Measurements from ENCODE around the gene LRP1B.
A peak's percentile ranks its signal among the peaks of the same experiment; 100 is the strongest.

The LRP1B gene

DNA sequence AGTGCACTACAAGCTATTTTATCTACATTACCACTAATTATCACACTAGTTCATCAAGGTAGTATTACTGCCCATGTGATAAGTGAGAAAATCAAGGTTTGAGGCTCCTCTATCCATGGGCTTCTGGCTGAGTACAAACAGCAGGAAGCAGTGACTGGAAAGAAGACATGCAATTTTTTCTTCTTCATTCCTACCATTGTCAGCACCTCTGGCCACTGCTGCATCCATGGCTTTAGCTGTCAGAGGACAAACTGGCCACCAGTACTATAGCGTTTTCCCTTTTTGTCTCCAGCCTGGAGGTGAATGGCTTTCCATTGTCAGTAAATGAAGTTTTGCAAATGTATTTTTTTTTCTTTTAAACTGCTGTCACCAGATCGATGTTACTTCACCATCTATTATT, 674.9 kb downstream of the LRP1B start:
- TF ChIP-seq CTCF (IDR thresholded peaks at IDR 0.05; ENCODE audit: borderline replicate concordance, extremely low read depth, low read length, poor library complexity, severe bottlenecking) = no peak
- TF ChIP-seq EZH2 (IDR thresholded peaks at IDR 0.05; ENCODE audit: borderline replicate concordance, low read depth, low read length, severe bottlenecking) = no peak
- H3K36me3 ChIP-seq (ENCODE audit: insufficient read depth, low read length) = no peaks in the 10 kb centered on the region
- H4K20me1 ChIP-seq (ENCODE audit: insufficient read depth, low read length) = no peaks in the 10 kb centered on the region
- no peak overlapping the region for H3K4me3 ChIP-seq (ENCODE audit: low read depth in 1 of 2, low read length in 2 of 2)
- H2AFZ ChIP-seq (ENCODE audit: low read depth, low read length) = no peak overlapping the region
- H3K9ac ChIP-seq (ENCODE audit: low read depth, low read length) = no peak overlapping the region
- DNase-seq (no peak), ATAC-seq (ENCODE audit: insufficient read depth, low read depth) (no peak)
- H3K27ac ChIP-seq (ENCODE audit: low read length) = no peak overlapping the region
- no peaks in the 10 kb centered on the region for H3K79me2 ChIP-seq (ENCODE audit: insufficient read depth, low read length)
- H3K9me3 ChIP-seq (ENCODE audit: insufficient read depth, low read length, severe bottlenecking) = no peaks in the 10 kb centered on the region
- no peak overlapping the region for H3K4me2 ChIP-seq (ENCODE audit: insufficient read depth, low read length)
- no peaks in the 10 kb centered on the region for H3K4me1 ChIP-seq (ENCODE audit: insufficient read depth, low read length)
- no peaks in the 10 kb centered on the region for H3K27me3 ChIP-seq (ENCODE audit: insufficient read depth, low read length, poor library complexity)

DNA sequence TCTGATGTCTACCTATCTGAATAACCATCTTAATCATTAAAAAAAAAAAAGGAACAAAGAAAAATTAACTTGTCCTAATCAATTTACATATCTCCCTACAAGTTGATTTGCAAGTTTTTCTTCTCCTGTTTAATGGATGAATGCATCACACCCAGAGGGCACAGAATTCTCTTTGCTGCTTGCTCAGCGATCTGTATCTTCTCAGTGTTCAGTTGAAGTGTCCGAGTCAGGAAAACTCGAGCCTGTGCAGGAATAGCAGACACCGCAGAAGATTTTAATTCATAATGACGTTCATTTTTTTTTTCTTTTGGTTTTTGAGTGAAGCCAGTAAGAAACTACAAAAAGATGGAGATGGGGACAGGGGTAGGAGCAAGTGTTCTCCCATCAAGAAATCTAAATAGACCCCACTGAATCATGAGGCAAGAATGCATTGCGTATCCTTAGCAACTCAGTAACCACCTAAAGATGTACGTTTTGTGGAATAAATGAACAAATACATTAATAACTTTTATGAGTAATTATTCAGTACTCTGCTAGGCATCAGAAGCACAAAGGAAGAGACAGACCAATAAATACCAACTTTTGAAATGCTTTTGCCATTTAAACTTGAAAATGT, 675.5 kb downstream of the LRP1B start:
- no peaks in the 10 kb centered on the region for H3K4me1 ChIP-seq (ENCODE audit: insufficient read depth, low read length)
- H3K79me2 ChIP-seq (ENCODE audit: insufficient read depth, low read length) = no peaks in the 10 kb centered on the region
- H3K9me3 ChIP-seq (ENCODE audit: insufficient read depth, low read length, severe bottlenecking) = no peaks in the 10 kb centered on the region
- no peaks in the 10 kb centered on the region for H3K27me3 ChIP-seq (ENCODE audit: insufficient read depth, low read length, poor library complexity)
- H3K27ac ChIP-seq (ENCODE audit: low read length) = no peak overlapping the region
- H3K4me2 ChIP-seq (ENCODE audit: insufficient read depth, low read length) = no peak overlapping the region
- H3K4me3 ChIP-seq (ENCODE audit: low read depth in 1 of 2, low read length in 2 of 2) = no peak overlapping the region
- ATAC-seq (ENCODE audit: insufficient read depth, low read depth) (no peak), DNase-seq (no peak)
- H4K20me1 ChIP-seq (ENCODE audit: insufficient read depth, low read length) = no peaks in the 10 kb centered on the region
- no peak overlapping the region for H2AFZ ChIP-seq (ENCODE audit: low read depth, low read length)
- no peak overlapping the region for H3K9ac ChIP-seq (ENCODE audit: low read depth, low read length)
- no peak for TF ChIP-seq EZH2 (IDR thresholded peaks at IDR 0.05; ENCODE audit: borderline replicate concordance, low read depth, low read length, severe bottlenecking)
- no peak for TF ChIP-seq CTCF (IDR thresholded peaks at IDR 0.05; ENCODE audit: borderline replicate concordance, extremely low read depth, low read length, poor library complexity, severe bottlenecking)
- H3K36me3 ChIP-seq (ENCODE audit: insufficient read depth, low read length) = no peaks in the 10 kb centered on the region

DNA sequence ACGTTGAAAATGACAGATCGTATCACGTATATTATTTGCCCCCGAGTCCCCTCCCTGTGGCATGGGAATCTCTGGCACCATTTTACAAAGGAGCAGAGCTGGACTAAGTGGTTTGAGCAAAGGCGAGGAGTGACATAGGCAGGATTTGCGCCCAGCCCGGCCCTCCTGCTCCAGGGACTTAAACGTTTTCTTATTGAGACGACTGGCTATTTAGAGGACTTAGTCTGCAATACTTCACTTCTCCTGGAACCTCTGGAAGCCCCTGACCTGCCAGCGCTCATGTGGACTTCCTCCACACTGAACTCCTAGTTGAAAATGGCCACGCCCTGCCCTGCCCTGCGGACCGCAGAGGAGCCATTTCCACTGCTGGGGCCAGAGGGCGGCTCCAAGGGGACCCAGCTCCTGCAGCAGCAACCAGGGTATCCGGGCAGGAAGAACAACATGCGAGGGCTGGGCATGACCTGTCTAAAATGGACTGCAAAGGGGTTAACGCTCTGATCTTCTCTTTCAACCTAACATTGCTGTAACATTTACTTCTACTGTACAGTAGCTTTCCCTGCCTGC, 690.7 kb downstream of the LRP1B start:
- Histone ChIP-seq H3K9ac (ENCODE audit: low read depth, low read length) (no peak overlapping the region), H2AFZ (ENCODE audit: low read depth, low read length) (peak overlapping the region; percentile 47), H3K27ac (ENCODE audit: low read length) (no peak overlapping the region), H3K27me3 (ENCODE audit: insufficient read depth, low read length, poor library complexity) (no peaks in the 10 kb centered on the region), H4K20me1 (ENCODE audit: insufficient read depth, low read length) (no peaks in the 10 kb centered on the region), H3K4me3 (ENCODE audit: low read depth in 1 of 2, low read length in 2 of 2) (no peak overlapping the region), H3K79me2 (ENCODE audit: insufficient read depth, low read length) (no peaks in the 10 kb centered on the region), H3K36me3 (ENCODE audit: insufficient read depth, low read length) (no peaks in the 10 kb centered on the region), H3K9me3 (ENCODE audit: insufficient read depth, low read length, severe bottlenecking) (no peaks in the 10 kb centered on the region), H3K4me1 (ENCODE audit: insufficient read depth, low read length) (no peaks in the 10 kb centered on the region), H3K4me2 (ENCODE audit: insufficient read depth, low read length) (no peak overlapping the region)
- DNase-seq (no peak), ATAC-seq (ENCODE audit: insufficient read depth, low read depth) (no peak)
- no peak for TF ChIP-seq EZH2 (IDR thresholded peaks at IDR 0.05; ENCODE audit: borderline replicate concordance, low read depth, low read length, severe bottlenecking)
- TF ChIP-seq CTCF (IDR thresholded peaks at IDR 0.05; ENCODE audit: borderline replicate concordance, extremely low read depth, low read length, poor library complexity, severe bottlenecking) = no peak

All from DND-41 (cell line).